ENCODE measurements around the gene LIN54. TPM values are rescaled to one million over a fixed set of nuclear protein-coding genes. Genes with fewer than 3 reads are reported as not detected.

The LIN54 gene
- total and polyA plus RNA-seq, 12 donors = 1.4 to 18.2 (median 9.8) TPM

GRCh38 chr4:82939414-82939813, 71.2 kb downstream of the LIN54 start:
- Histone ChIP-seq H3K27ac (no peak overlapping the region), H3K4me1 (replicated peaks in 1 of 2) (no peaks in the 10 kb centered on the region), H3K4me3 (no peak overlapping the region), H3K9me3 (replicated peaks in 1 of 3) (no peaks in the 10 kb centered on the region), H3K36me3 (replicated peaks in 1 of 2) (peaks cover 0 to 3% of the 10 kb centered on the region in 2 donors), H3K27me3 (no peaks in the 10 kb centered on the region)
- intact Hi-C loops (cut with DNase I) = no loop called here
- DNase-seq = no peak
- TF ChIP-seq CTCF (IDR thresholded peaks at IDR 0.05) = no peak
- TF ChIP-seq POLR2A (IDR thresholded peaks at IDR 0.05) = no peak
- 90 to 97% (median 94%) methylated on average over 2 of the region's 2 CpGs for WGBS, 4 donors

GRCh38 chr4:82934441-82934840, 76.2 kb downstream of the LIN54 start:
- no peak overlapping the region for H3K4me3 ChIP-seq
- intact Hi-C loops (cut with DNase I) = no loop called here
- TF ChIP-seq POLR2A (IDR thresholded peaks at IDR 0.05) (no peak), CTCF (IDR thresholded peaks at IDR 0.05) (no peak)
- H3K9me3 ChIP-seq (replicated peaks in 1 of 3) = no peaks in the 10 kb centered on the region
- DNase-seq = no peak
- no peaks in the 10 kb centered on the region for H3K4me1 ChIP-seq (replicated peaks in 1 of 2)
- no peak overlapping the region for H3K27ac ChIP-seq
- no peaks in the 10 kb centered on the region for H3K27me3 ChIP-seq
- peaks cover 0 to 10% of the 10 kb centered on the region in 2 donors for H3K36me3 ChIP-seq (replicated peaks in 1 of 2)

GRCh38 chr4:82930848-82931755, 79.5 kb downstream of the LIN54 start:
- no peak overlapping the region for H3K4me3 ChIP-seq
- H3K27ac ChIP-seq = no peak overlapping the region
- no peaks in the 10 kb centered on the region for H3K9me3 ChIP-seq (replicated peaks in 1 of 3)
- WGBS, 4 donors = 81 to 88% (median 84%) methylated on average over 5 of the region's 5 CpGs
- TF ChIP-seq POLR2A (IDR thresholded peaks at IDR 0.05) = no peak
- no peak for TF ChIP-seq CTCF (IDR thresholded peaks at IDR 0.05)
- no peaks in the 10 kb centered on the region for H3K27me3 ChIP-seq
- DNase-seq = no peak
- H3K36me3 ChIP-seq (replicated peaks in 1 of 2) = peaks cover 0 to 18% of the 10 kb centered on the region in 2 donors
- no peaks in the 10 kb centered on the region for H3K4me1 ChIP-seq (replicated peaks in 1 of 2)
- intact Hi-C loops (cut with DNase I) = no loop called here

GRCh38 chr4:82921795-82922194, 88.8 kb downstream of the LIN54 start:
- H3K27ac ChIP-seq = no peak overlapping the region
- H3K4me1 ChIP-seq (replicated peaks in 1 of 2) = no peaks in the 10 kb centered on the region
- no peaks in the 10 kb centered on the region for H3K27me3 ChIP-seq
- H3K36me3 ChIP-seq (replicated peaks in 1 of 2) = no peaks in the 10 kb centered on the region
- DNase-seq = no peak
- no peaks in the 10 kb centered on the region for H3K9me3 ChIP-seq (replicated peaks in 1 of 3)
- intact Hi-C loops (cut with DNase I) = no loop called here
- TF ChIP-seq POLR2A (IDR thresholded peaks at IDR 0.05) = no peak
- no peak for TF ChIP-seq CTCF (IDR thresholded peaks at IDR 0.05)
- no peak overlapping the region for H3K4me3 ChIP-seq
